Stimulated activated CD4-positive, alpha-beta T cell treated with anti-CD3 and anti-CD28 coated beads, Interleukin-15, amount 100 ng/mL, for 48 hours (primary cell): ENCODE measurements around the gene MUCL3.
A peak's percentile ranks its signal among the peaks of the same experiment; 100 is the strongest.
"Not testable (repeated sequence)": the region's sequence is repeated elsewhere in the genome, so short reads cannot be mapped to it uniquely, and the experiment has no call there.

ENCODE experiments used
- DNase-seq, 2 donors: peaks; one replicate each; pipeline ENCODE4 v3.0.0-alpha.2; 2020; ENCODE audit warnings: low read depth in 2 of 2

The MUCL3 gene

DNA sequence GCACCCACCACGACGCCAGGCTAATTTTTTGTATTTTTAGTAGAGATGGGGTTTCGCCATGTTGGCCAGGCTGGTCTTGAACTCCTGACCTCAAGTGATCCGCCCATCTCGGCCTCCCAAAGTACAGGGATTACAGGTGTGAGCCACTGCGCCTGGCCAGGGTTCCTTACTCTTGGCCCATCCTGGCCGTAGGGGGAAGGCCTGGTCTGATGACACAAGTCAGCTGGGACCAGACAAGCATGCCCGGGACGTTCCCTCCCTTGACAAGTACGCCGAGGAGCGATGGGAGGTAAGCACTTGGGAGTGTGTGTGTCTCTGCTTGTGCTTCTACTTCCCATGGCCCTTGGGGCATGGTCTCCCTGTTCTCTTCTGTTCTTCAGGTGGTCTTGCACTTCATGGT is 30.3 kb upstream of the MUCL3 start:
- not testable (repeated sequence) for DNase-seq

- DNase-seq, result no peak
Measured at GRCh38 chr6:30912746-30913520, 27.8 kb upstream of the MUCL3 start.

DNA sequence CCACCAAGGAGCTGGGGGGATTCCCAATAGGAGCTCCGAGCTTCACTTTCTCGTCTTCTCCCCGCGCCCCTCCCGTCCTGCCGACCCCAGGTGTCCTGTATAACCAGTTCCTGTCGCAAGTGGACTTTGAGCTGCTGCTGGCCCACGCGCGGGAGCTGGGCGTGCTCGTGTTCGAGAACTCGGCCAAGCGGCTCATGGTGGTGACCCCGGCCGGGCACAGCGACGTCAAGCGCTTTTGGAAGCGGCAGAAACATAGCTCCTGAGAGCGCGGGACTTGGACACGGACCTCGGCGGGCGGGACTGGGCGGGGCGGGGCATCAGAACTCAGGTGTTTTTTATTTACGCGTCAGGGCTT is 27.1 kb upstream of the MUCL3 start:
- DNase-seq, result no peak

DNA sequence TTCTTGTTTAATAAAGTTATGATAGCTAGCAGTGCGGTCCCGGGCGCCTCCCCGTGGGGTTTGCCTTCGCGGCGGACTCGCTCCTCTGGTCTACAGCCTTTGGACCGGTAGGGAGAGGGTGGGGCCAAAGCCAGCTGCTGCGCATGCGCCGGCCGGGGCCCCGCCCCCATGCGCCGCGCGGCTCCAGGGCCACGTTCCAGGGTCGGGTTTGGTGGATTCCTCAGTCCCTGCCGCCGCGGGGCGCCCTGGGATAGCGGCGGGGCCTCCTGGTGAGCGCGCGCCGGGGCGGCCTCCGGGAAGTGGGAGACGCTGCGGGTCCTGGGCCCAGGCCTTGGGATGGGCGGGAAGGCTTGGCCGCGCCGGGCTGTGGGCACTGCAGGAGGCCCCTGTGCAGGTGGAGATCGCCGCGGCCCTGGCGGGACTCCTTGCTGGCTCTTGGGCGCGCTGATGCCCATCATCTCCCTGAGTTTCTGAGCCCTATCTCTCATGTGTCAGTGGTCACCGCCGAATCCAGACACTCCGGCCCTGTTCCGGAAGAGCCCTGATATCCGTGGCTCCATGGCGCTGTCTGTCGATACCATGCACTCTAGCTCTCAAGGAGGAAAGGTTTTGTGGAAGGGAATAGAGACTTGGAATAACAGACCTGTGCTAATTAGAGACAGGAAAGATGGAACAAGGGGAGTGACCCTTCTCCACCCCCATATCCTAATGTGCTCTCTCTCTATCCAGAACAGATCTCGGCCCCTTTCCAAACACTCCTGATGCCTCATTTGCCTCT is 26.5 kb upstream of the MUCL3 start, which contains the start of gene VARS2:
VARS2 (plus strand) TSS at position 163 of the 778 bp plus-strand sequence; CDS start at position 762, 599 bp downstream.
- DNase-seq, result peak; percentile 76 to 80

- no peak for DNase-seq
Measured at GRCh38 chr6:30914854-30915590, 25.8 kb upstream of the MUCL3 start.

- no peak for DNase-seq
Measured at GRCh38 chr6:30915591-30915946, 25.2 kb upstream of the MUCL3 start.

- DNase-seq, result no peak
Measured at GRCh38 chr6:30917041-30917440, 23.7 kb upstream of the MUCL3 start.

DNA sequence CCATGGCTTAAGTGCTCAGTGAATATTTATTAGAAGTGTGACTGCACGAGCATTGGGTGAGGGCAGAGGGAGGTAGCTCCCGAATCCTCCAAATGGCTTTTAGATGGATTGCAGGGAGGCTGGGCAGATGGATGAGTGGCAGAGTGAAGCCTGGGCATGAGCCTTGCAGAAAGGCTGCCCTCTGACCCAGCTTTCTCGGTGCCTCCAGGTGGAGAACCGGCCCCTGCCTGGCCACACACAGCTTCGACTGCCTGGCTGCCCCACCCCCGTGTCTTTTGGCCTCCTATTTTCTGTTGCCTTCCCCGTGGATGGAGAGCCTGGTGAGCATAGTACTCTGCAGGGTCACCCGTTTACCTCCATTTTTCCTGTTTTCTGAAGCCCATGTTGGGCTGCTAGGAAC is 23.3 kb upstream of the MUCL3 start:
- DNase-seq, result no peak

GRCh38 chr6:30918670-30919069 is 22.1 kb upstream of the MUCL3 start:
- DNase-seq, result no peak

- DNase-seq, result no peak
Measured at GRCh38 chr6:30922447-30922852, 18.3 kb upstream of the MUCL3 start.

GRCh38 chr6:30924040-30924627 is 16.6 kb upstream of the MUCL3 start:
- not testable (repeated sequence) for DNase-seq

DNA sequence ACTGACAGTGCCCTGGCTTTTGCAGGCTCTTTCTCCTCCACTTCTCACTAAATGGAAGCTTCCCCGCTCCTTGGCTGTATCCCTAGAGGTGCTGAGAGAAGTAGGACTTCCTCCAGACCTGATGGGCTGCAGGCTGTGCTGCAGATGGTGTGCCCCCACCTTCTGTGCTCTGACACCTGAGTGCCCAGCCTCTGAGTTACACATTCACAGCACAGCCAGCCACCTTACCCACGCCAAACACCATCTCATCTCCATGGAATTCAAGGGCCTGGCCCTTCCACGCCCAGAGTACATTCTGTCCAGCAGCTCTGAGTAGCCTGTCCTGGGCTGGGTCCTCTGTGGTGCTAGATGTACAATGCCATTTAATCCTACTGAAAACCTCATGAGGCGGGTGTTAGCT is 14.1 kb upstream of the MUCL3 start:
- DNase-seq, result no peak

DNA sequence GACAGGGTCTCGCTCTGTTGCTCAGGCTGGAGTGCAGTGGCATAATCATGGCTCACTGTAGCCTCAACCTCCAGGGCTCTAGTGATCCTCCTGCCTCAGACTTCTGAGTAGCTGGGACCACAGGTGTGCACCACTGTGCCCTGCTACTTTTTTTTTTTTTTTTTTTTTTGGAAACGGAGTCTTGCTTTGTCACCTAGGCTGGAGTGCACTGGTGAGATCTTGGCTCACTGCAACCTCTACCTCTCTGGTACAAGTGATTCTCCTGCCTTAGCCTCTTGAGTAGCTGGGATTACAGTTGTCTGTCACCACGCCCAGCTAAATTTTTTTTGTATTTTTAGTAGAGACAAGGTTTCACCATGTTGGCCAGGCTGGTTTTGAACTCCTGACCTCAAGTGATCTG is 13.7 kb upstream of the MUCL3 start:
- DNase-seq, result not testable (repeated sequence)

DNA sequence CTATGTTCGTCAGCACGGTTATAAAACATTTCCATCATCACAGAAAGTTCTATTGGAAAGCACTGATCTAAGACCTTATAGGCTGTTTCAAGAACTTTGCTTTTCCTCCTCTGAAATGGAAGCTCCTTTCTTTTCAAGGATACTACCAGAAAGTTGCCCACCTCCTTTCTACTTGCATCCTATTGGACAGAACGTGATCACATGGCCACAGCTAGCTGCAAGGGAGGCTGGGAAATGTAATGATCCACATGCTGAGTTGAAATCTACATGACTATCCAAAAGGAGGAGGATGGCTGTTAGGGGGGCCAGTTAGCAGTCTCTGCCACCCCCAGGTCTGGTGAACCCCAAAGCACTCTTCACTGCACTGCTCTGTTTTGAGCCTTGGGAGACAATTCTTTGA is 12.1 kb upstream of the MUCL3 start:
- no peak for DNase-seq

DNA sequence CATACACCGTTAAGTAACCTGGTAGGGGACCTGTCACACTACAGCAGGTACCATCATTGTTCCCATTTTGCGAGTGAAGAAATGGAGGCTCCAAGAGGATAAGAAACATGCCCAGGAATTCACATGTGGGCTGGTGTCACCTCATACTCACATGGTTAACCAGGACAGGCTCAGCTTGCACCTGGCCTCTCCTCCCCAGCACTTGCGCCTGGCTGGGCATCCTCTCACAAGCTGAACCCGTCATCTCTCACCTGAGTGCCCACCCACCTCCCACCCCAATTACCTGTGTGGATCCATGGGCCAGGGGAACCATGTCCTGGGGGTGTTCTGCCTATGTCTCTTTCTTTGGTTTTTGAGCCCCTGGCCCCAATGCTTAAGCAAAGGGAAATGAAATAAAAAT is 10.3 kb upstream of the MUCL3 start:
- DNase-seq, result no peak

GRCh38 chr6:30931272-30931671 is 9.5 kb upstream of the MUCL3 start:
- no peak for DNase-seq

GRCh38 chr6:30931969-30932645 is 8.7 kb upstream of the MUCL3 start, which contains the start of gene SFTA2:
Gene SFTA2 (minus strand): TSS chr6:30932170. CDS start chr6:30932096, 74 bp downstream.
- DNase-seq, result no peak

GRCh38 chr6:30932665-30933365 is 8.0 kb upstream of the MUCL3 start:
- no peak for DNase-seq

DNA sequence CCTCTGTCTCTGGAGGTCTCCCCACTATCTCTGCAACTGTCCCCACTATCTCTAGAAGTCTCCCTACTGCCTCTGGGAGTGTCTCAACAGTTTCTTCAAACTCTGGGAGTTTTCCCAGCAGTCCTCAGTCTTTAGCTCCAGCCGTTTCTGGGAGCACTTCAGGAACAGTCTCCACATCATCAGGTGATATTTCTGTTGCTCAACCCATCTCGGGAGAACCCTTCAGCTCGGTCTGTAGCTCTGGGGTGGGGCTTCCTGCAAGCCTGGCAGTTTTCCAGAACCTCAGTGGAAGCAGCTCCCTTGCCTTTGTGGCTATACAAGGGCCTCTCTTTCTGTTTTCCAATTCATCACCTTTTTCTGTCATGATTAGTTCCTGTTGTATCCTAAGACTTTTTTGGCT is 5.8 kb upstream of the MUCL3 start:
- no peak for DNase-seq

DNA sequence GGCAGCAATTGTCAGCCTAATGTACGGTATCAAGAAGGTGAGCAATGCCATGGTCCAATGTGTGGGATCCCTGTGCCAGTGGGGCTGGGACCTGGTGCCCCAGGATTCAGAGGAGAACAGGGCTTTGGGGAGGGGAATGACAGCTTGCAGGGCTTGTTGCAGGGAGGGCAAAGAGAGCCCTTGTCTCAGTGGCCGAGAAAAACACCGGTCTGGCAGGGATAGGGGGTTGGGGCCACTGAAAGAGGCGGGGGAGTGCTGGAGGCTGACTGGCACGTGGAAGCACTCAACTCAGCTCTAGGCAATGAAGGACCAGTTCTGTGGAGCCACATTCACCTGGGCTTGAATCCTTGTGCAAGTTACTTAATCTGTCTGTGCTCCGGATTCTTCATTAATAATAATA is 3.5 kb upstream of the MUCL3 start:
- no peak for DNase-seq

DNA sequence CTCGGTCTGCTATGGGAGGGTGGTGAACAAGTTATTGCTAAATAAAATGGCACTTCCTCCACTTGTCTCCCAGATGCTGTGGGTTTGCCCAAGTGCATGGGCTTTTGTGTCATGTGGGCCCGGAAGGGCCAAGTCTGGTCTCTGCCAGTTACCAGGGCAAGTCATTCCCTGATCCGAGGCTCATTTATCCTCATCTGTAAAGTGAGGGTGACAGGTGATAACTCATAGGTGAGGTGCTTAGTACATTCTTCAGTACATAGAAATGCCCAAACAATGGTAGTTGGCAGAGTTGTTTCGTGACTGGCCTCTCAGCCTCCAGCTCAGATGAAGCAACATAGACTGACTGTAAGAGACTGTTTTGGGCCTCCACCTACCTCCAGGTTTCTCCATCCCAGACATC is 2.0 kb upstream of the MUCL3 start:
- no peak for DNase-seq
